Measurements from ENCODE around the gene ZNF486.

GRCh38 chr19:20164456-20164855 lies 2.6 kb upstream of the ZNF486 start:
- TF ChIP-seq EZH2 (IDR thresholded peaks at IDR 0.05) (no peak), POLR2AphosphoS5 (IDR thresholded peaks at IDR 0.05; ENCODE audit: borderline replicate concordance, low read depth, low read length) (no peak), FOXP2 (optimal IDR thresholded peaks at IDR 0.05; ENCODE audit: control extremely low read depth, extremely low read length, insufficient read depth) (no peak)
